Trophoblast cell (in vitro differentiated cells and primary cell): ENCODE results near the gene ERMP1.
A peak's percentile ranks its signal among the peaks of the same experiment; 100 is the strongest.

Experiments used
- DNase-seq, 2 donors: peaks; one replicate each; pipeline ENCODE4 v3.0.0-alpha.2; 2016
- H2AFZ ChIP-seq: 2 replicates; pipeline ENCODE4 v1.6.1; 2013; ENCODE audit warnings: low read length, moderate library complexity, mild to moderate bottlenecking; ENCODE audit not compliant: insufficient read depth, poor library complexity
- H2AK5ac ChIP-seq: 2 replicates; pipeline ENCODE4 v1.6.1; 2013; ENCODE audit warnings: mild to moderate bottlenecking, low read length
- H2BK120ac ChIP-seq: 2 replicates; pipeline ENCODE4 v1.6.1; 2013; ENCODE audit warnings: low read length, mild to moderate bottlenecking, moderate library complexity; ENCODE audit not compliant: insufficient read depth, poor library complexity
- H2BK12ac ChIP-seq: 2 replicates; pipeline ENCODE4 v1.6.1; 2013; ENCODE audit warnings: mild to moderate bottlenecking, low read length, moderate library complexity
- H2BK5ac ChIP-seq: 2 replicates; pipeline ENCODE4 v1.6.1; 2013; ENCODE audit warnings: low read length, low read depth, moderate library complexity, mild to moderate bottlenecking; ENCODE audit not compliant: poor library complexity
- H3K14ac ChIP-seq: 2 replicates; pipeline ENCODE4 v1.6.1; 2013; ENCODE audit warnings: mild to moderate bottlenecking, low read length
- H3K18ac ChIP-seq: 2 replicates; pipeline ENCODE4 v1.6.1; 2013; ENCODE audit warnings: mild to moderate bottlenecking, low read length
- H3K23ac ChIP-seq: 2 replicates; pipeline ENCODE4 v1.6.1; 2013; ENCODE audit warnings: low read length
- H3K27ac ChIP-seq: 2 replicates; pipeline ENCODE4 v1.5.1; 2013; ENCODE audit warnings: low read depth, mild to moderate bottlenecking, inconsistent platforms, low read length, moderate library complexity
- H3K27me3 ChIP-seq: 2 replicates; pipeline ENCODE4 v1.6.1; 2013; ENCODE audit warnings: inconsistent platforms, mild to moderate bottlenecking, low read length, moderate library complexity; ENCODE audit not compliant: insufficient read depth
- H3K36me3 ChIP-seq, 2 experiments: 1 replicate in 1 of 2; 2 replicates in 1 of 2; pipeline ENCODE4 v1.6.1; 2013; ENCODE audit warnings: low read length in 2 of 2, mild to moderate bottlenecking in 2 of 2, moderate library complexity in 1 of 2; ENCODE audit not compliant: insufficient read depth in 2 of 2, control insufficient read depth in 1 of 2
- H3K4ac ChIP-seq: 2 replicates; pipeline ENCODE4 v1.6.1; 2013; ENCODE audit warnings: low read depth, mild to moderate bottlenecking, low read length, moderate library complexity
- H3K4me1 ChIP-seq, 2 experiments: 1 replicate in 1 of 2; 2 replicates in 1 of 2; pipeline ENCODE4 v1.6.1; 2013; ENCODE audit warnings: low read length in 2 of 2, mild to moderate bottlenecking in 2 of 2, moderate library complexity in 1 of 2; ENCODE audit not compliant: insufficient read depth in 2 of 2, control insufficient read depth in 1 of 2
- H3K4me2 ChIP-seq: 2 replicates; pipeline ENCODE4 v1.6.1; 2013; ENCODE audit warnings: inconsistent platforms, mild to moderate bottlenecking, low read length, moderate library complexity
- H3K4me3 ChIP-seq: 2 replicates; pipeline ENCODE4 v1.5.1; 2013; ENCODE audit warnings: mild to moderate bottlenecking, low read depth, low read length, inconsistent platforms
- H3K79me1 ChIP-seq: one replicate; pipeline ENCODE4 v1.6.1; 2013; ENCODE audit warnings: low read length
- H3K79me2 ChIP-seq: 2 replicates; pipeline ENCODE4 v1.6.1; 2013; ENCODE audit warnings: low read length, mild to moderate bottlenecking; ENCODE audit not compliant: control insufficient read depth, insufficient read depth, poor library complexity
- H3K9ac ChIP-seq: 2 replicates; pipeline ENCODE4 v1.6.1; 2013; ENCODE audit warnings: mild to moderate bottlenecking, low read length
- H3K9me3 ChIP-seq: 2 replicates; pipeline ENCODE4 v1.6.1; 2013; ENCODE audit warnings: low read depth, mild to moderate bottlenecking, control low read depth, inconsistent platforms, low read length; ENCODE audit not compliant: insufficient read depth
- H4K12ac ChIP-seq: 2 replicates; pipeline ENCODE4 v1.6.1; 2013; ENCODE audit warnings: low read depth, mild to moderate bottlenecking, low read length, moderate library complexity
- H4K8ac ChIP-seq: 2 replicates; pipeline ENCODE4 v1.6.1; 2013; ENCODE audit warnings: low read depth, mild to moderate bottlenecking, low read length, moderate library complexity
- H4K91ac ChIP-seq: one replicate; pipeline ENCODE4 v1.6.1; 2013; ENCODE audit warnings: low read depth, mild to moderate bottlenecking, low read length, moderate library complexity
- WGBS: extraction: QIAGEN DNeasy Blood & Tissue Kit; methylation state at CpG from one replicate; pipeline ENCODE4 v1.1.7; 2013; ENCODE audit warnings: missing lambda C conversion rate; ENCODE audit not compliant: insufficient read length, insufficient coverage; ENCODE audit errors: extremely low coverage; 5-methylcytosine and 5-hydroxymethylcytosine counted together

ERMP1 gene

GRCh38 chr9:5868235-5868634, 35.3 kb upstream of the ERMP1 start:
- Histone ChIP-seq H4K91ac (peak overlapping the region; percentile 50), H3K14ac (peak overlapping the region; percentile 0), H3K27me3 (no peaks in the 10 kb centered on the region), H2BK12ac (no peak overlapping the region), H3K4me3 (no peak overlapping the region), H2AK5ac (no peak overlapping the region), H3K9ac (no peak overlapping the region), H3K4me2 (peak overlapping the region; percentile 21), H3K23ac (no peak overlapping the region), H3K79me1 (no peaks in the 10 kb centered on the region), H3K4ac (no peak overlapping the region), H4K8ac (peak overlapping the region; percentile 1), H2AFZ (peak overlapping the region; percentile 32), H3K9me3 (no peaks in the 10 kb centered on the region), H2BK5ac (no peak overlapping the region), H3K18ac (no peak overlapping the region), H2BK120ac (no peak overlapping the region), H4K12ac (no peak overlapping the region), H3K79me2 (no peaks in the 10 kb centered on the region), H3K36me3 (no peaks in the 10 kb centered on the region), H3K4me1 (peaks cover 19 to 21% of the 10 kb centered on the region in 2 experiments), H3K27ac (peak overlapping the region; percentile 28)
- DNase-seq: peak in 1 of 2 donors; percentile 34
- WGBS: no CpG with 5 or more reads among the region's 9 CpGs

GRCh38 chr9:5866685-5867084, 33.8 kb upstream of the ERMP1 start:
- no peak for DNase-seq
- H4K8ac ChIP-seq: no peak overlapping the region
- H2BK12ac ChIP-seq: no peak overlapping the region
- H3K18ac ChIP-seq: no peak overlapping the region
- H3K4ac ChIP-seq: no peak overlapping the region
- H3K4me2 ChIP-seq: no peak overlapping the region
- no peaks in the 10 kb centered on the region for H3K36me3 ChIP-seq
- H2BK5ac ChIP-seq: no peak overlapping the region
- no peaks in the 10 kb centered on the region for H3K79me2 ChIP-seq
- H3K4me1 ChIP-seq: peaks cover 16 to 17% of the 10 kb centered on the region in 2 experiments
- no peak overlapping the region for H2AFZ ChIP-seq
- H3K27ac ChIP-seq: no peak overlapping the region
- no peak overlapping the region for H3K9ac ChIP-seq
- H3K9me3 ChIP-seq: no peaks in the 10 kb centered on the region
- no CpG with 5 or more reads among the region's 3 CpGs for WGBS
- H3K14ac ChIP-seq: no peak overlapping the region
- no peak overlapping the region for H2AK5ac ChIP-seq
- no peak overlapping the region for H2BK120ac ChIP-seq
- no peak overlapping the region for H4K12ac ChIP-seq
- H3K4me3 ChIP-seq: no peak overlapping the region
- no peaks in the 10 kb centered on the region for H3K27me3 ChIP-seq
- H3K79me1 ChIP-seq: no peaks in the 10 kb centered on the region
- no peak overlapping the region for H3K23ac ChIP-seq
- no peak overlapping the region for H4K91ac ChIP-seq

GRCh38 chr9:5866272-5866671, 33.4 kb upstream of the ERMP1 start:
- Histone ChIP-seq H3K79me1 (no peaks in the 10 kb centered on the region), H3K4me3 (no peak overlapping the region), H2BK12ac (no peak overlapping the region), H2BK120ac (no peak overlapping the region), H4K12ac (no peak overlapping the region), H3K4ac (no peak overlapping the region), H2AFZ (no peak overlapping the region), H3K27ac (no peak overlapping the region), H2AK5ac (no peak overlapping the region), H4K8ac (no peak overlapping the region), H3K79me2 (no peaks in the 10 kb centered on the region), H3K23ac (no peak overlapping the region), H3K36me3 (no peaks in the 10 kb centered on the region), H3K9ac (no peak overlapping the region), H3K4me2 (no peak overlapping the region), H2BK5ac (no peak overlapping the region), H4K91ac (no peak overlapping the region), H3K4me1 (peaks cover 14 to 17% of the 10 kb centered on the region in 2 experiments), H3K18ac (no peak overlapping the region), H3K14ac (no peak overlapping the region), H3K9me3 (no peaks in the 10 kb centered on the region), H3K27me3 (no peaks in the 10 kb centered on the region)
- no CpG with 5 or more reads among the region's 2 CpGs for WGBS
- DNase-seq: no peak

GRCh38 chr9:5864446-5864845, 31.5 kb upstream of the ERMP1 start:
- DNase-seq: no peak
- H3K4me1 ChIP-seq: peaks cover 9 to 13% of the 10 kb centered on the region in 2 experiments
- H3K79me2 ChIP-seq: no peaks in the 10 kb centered on the region
- H2AK5ac ChIP-seq: no peak overlapping the region
- H4K12ac ChIP-seq: no peak overlapping the region
- H4K8ac ChIP-seq: no peak overlapping the region
- no peak overlapping the region for H3K27ac ChIP-seq
- WGBS: no CpG with 5 or more reads among the region's 4 CpGs
- no peak overlapping the region for H3K4me3 ChIP-seq
- H3K79me1 ChIP-seq: no peaks in the 10 kb centered on the region
- no peak overlapping the region for H2BK12ac ChIP-seq
- no peak overlapping the region for H3K4ac ChIP-seq
- no peaks in the 10 kb centered on the region for H3K9me3 ChIP-seq
- H3K27me3 ChIP-seq: no peaks in the 10 kb centered on the region
- no peak overlapping the region for H2BK120ac ChIP-seq
- H2AFZ ChIP-seq: no peak overlapping the region
- no peak overlapping the region for H3K14ac ChIP-seq
- no peak overlapping the region for H4K91ac ChIP-seq
- H3K23ac ChIP-seq: no peak overlapping the region
- H3K4me2 ChIP-seq: no peak overlapping the region
- H3K18ac ChIP-seq: no peak overlapping the region
- no peak overlapping the region for H3K9ac ChIP-seq
- H2BK5ac ChIP-seq: no peak overlapping the region
- H3K36me3 ChIP-seq: no peaks in the 10 kb centered on the region
